CD8-positive, alpha-beta memory T cell (primary cell): ENCODE measurements around the gene MACROH2A2. TPM values are rescaled to one million over a fixed set of nuclear protein-coding genes. Genes with fewer than 3 reads are reported as not detected.
A peak's percentile ranks its signal among the peaks of the same experiment; 100 is the strongest.
"Not testable (repeated sequence)": the region's sequence is repeated elsewhere in the genome, so short reads cannot be mapped to it uniquely, and the experiment has no call there.

Experiments used
- CTCF ChIA-PET: fragments of 350-600 bp; sonication (Branson Sonifier 250); formaldehyde crosslinking; loops from one replicate; lab custom pipeline; 2021; ENCODE audit warnings: antibody characterized with exemption; lab: Charles Lee
- POLR2A ChIA-PET: fragments of 350-600 bp; sonication (Branson Sonifier 250); formaldehyde crosslinking; loops from one replicate; lab custom pipeline; 2021; ENCODE audit warnings: antibody characterized with exemption; lab: Charles Lee
- DNase-seq, 5 donors: peaks; one replicate each; pipeline versions ENCODE4 v3.0.0 to v3.0.0-alpha.2; 2020 to 2022; ENCODE audit warnings: mixed read lengths in 1 of 5
- H3K27ac ChIP-seq: one replicate; pipeline ENCODE4 v1.7.0; 2013; ENCODE audit warnings: low read depth, mild to moderate bottlenecking, low read length, moderate library complexity
- H3K27me3 ChIP-seq: 2 replicates; pipeline ENCODE4 v1.7.0; 2013; ENCODE audit warnings: low read length, mild to moderate bottlenecking; ENCODE audit not compliant: insufficient read depth, poor library complexity, severe bottlenecking
- H3K36me3 ChIP-seq: 2 replicates; pipeline ENCODE4 v1.7.0; 2013; ENCODE audit warnings: mild to moderate bottlenecking, low read length, moderate library complexity; ENCODE audit not compliant: insufficient read depth
- H3K4me1 ChIP-seq: 2 replicates; pipeline ENCODE4 v1.7.0; 2013; ENCODE audit warnings: mild to moderate bottlenecking, low read length, moderate library complexity; ENCODE audit not compliant: insufficient read depth
- H3K4me3 ChIP-seq: 2 replicates; pipeline ENCODE4 v1.7.0; 2013; ENCODE audit warnings: mild to moderate bottlenecking, low read length
- H3K9me3 ChIP-seq: 2 replicates; pipeline ENCODE4 v1.7.0; 2013; ENCODE audit warnings: mild to moderate bottlenecking, low read length
- H3K27ac Mint-ChIP-seq, 8 donors: one replicate each; pipeline ENCODE4 v1.8.0; 2020 to 2021; ENCODE audit warnings: mixed read lengths in 8 of 8, mild to moderate bottlenecking in 6 of 8, inconsistent platforms in 3 of 8, moderate library complexity in 3 of 8
- H3K27me3 Mint-ChIP-seq, 2 donors: one replicate each; pipeline ENCODE4 v1.8.0; 2020 to 2021; ENCODE audit warnings: mixed read lengths in 2 of 2, mild to moderate bottlenecking in 1 of 2, moderate library complexity in 1 of 2
- H3K36me3 Mint-ChIP-seq, 3 donors: one replicate each; pipeline ENCODE4 v1.8.0; 2020 to 2021; ENCODE audit warnings: mixed read lengths in 3 of 3, inconsistent platforms in 1 of 3, mild to moderate bottlenecking in 1 of 3
- H3K4me1 Mint-ChIP-seq, 3 donors: one replicate each; pipeline ENCODE4 v1.8.0; 2020 to 2021; ENCODE audit warnings: mixed read lengths in 3 of 3, inconsistent platforms in 1 of 3, mild to moderate bottlenecking in 1 of 3
- H3K4me3 Mint-ChIP-seq, 7 donors: one replicate each; pipeline ENCODE4 v1.8.0; 2020 to 2021; ENCODE audit warnings: mixed read lengths in 7 of 7, mild to moderate bottlenecking in 6 of 7, moderate library complexity in 4 of 7, inconsistent platforms in 2 of 7
- H3K9me3 Mint-ChIP-seq, 5 donors: one replicate each; pipeline ENCODE4 v1.8.0; 2020 to 2022; ENCODE audit warnings: mixed read lengths in 5 of 5, mild to moderate bottlenecking in 3 of 5, moderate library complexity in 2 of 5, inconsistent platforms in 1 of 5
- polyA plus RNA-seq: library from polyadenylated mRNA; unstranded; fragments of 300-500 nt; fragmentation: Illumina TruSeq; gene quantifications from one replicate; pipeline ENCODE4 v1.2.3, GENCODE V29; 2021
- total RNA-seq, 2 experiments: library from RNA; stranded (reverse); gene quantifications; one replicate each; pipeline ENCODE4 v1.2.3, GENCODE V29; 2021

Gene MACROH2A2
- total and polyA plus RNA-seq, 3 experiments from 2014 or later, result 2.9 to 4.3 (median 3.4) TPM

- Histone ChIP-seq H3K27ac (no peak overlapping the region), H3K9me3 (no peaks in the 10 kb centered on the region), H3K4me3 (no peak overlapping the region), H3K4me1 (no peaks in the 10 kb centered on the region), H3K36me3 (no peaks in the 10 kb centered on the region), H3K27me3 (no peaks in the 10 kb centered on the region)
- no peak overlapping the region for H3K27ac Mint-ChIP-seq
- ChIA-PET CTCF (no interaction called here), POLR2A (interaction anchor here (0.6 kb wide), 1 partner anchor 1378 kb away, joined by 3 read pairs; no protein-coding TSS in a partner anchor)
- DNase-seq, result no peak
- H3K4me1 Mint-ChIP-seq, result no peaks in the 10 kb centered on the region
- H3K4me3 Mint-ChIP-seq, result no peak overlapping the region
- H3K9me3 Mint-ChIP-seq, result peaks cover 18 to 34% (median 24%) of the 10 kb centered on the region in 5 donors
- H3K36me3 Mint-ChIP-seq, result peaks cover 0 to 23% (median 0%) of the 10 kb centered on the region in 3 donors
- H3K27me3 Mint-ChIP-seq, result peaks cover 14 to 21% of the 10 kb centered on the region in 2 donors
Observed at GRCh38 chr10:70041016-70041415, 11.6 kb upstream of the MACROH2A2 start.

GRCh38 chr10:70041739-70042138 is 10.9 kb upstream of the MACROH2A2 start:
- Mint-ChIP-seq H3K36me3 (peaks cover 0 to 23% (median 0%) of the 10 kb centered on the region in 3 donors), H3K27me3 (peaks cover 14 to 21% of the 10 kb centered on the region in 2 donors), H3K9me3 (peaks cover 18 to 34% (median 24%) of the 10 kb centered on the region in 5 donors)
- H3K4me3 Mint-ChIP-seq, CTCF ChIA-PET, H3K36me3 ChIP-seq, H3K27me3 ChIP-seq, H3K27ac ChIP-seq, H3K4me3 ChIP-seq, H3K4me1 ChIP-seq, H3K27ac Mint-ChIP-seq, H3K9me3 ChIP-seq, H3K4me1 Mint-ChIP-seq, DNase-seq, POLR2A ChIA-PET: not testable (repeated sequence)

- H3K36me3 ChIP-seq, H3K4me1 ChIP-seq, DNase-seq, H3K27ac ChIP-seq, POLR2A ChIA-PET, H3K9me3 ChIP-seq, H3K4me3 Mint-ChIP-seq, H3K9me3 Mint-ChIP-seq, H3K27ac Mint-ChIP-seq, CTCF ChIA-PET, H3K4me1 Mint-ChIP-seq, H3K4me3 ChIP-seq: not testable (repeated sequence)
- H3K27me3 ChIP-seq, result peaks cover 13% of the 10 kb centered on the region
- peaks cover 0 to 12% (median 0%) of the 10 kb centered on the region in 3 donors for H3K36me3 Mint-ChIP-seq
- H3K27me3 Mint-ChIP-seq, result peaks cover 22 to 35% of the 10 kb centered on the region in 2 donors
Observed at GRCh38 chr10:70047066-70047465, 5.6 kb upstream of the MACROH2A2 start.

GRCh38 chr10:70048030-70048723 is 4.5 kb upstream of the MACROH2A2 start:
- no peak for DNase-seq
- H3K27ac Mint-ChIP-seq, result peak overlapping the region in 1 of 8 donors; percentile 41

GRCh38 chr10:70051848-70052247 is 798 bp upstream of the MACROH2A2 start:
- H3K9me3 ChIP-seq, result no peaks in the 10 kb centered on the region
- peaks cover 20% of the 10 kb centered on the region for H3K27me3 ChIP-seq
- POLR2A ChIA-PET, result no interaction called here
- no peak overlapping the region for H3K4me3 ChIP-seq
- Mint-ChIP-seq H3K27ac (no peak overlapping the region), H3K4me3 (peak overlapping the region in 6 of 7 donors; percentile 29 to 78 (median 74)), H3K36me3 (no peaks in the 10 kb centered on the region), H3K9me3 (no peaks in the 10 kb centered on the region), H3K27me3 (peaks cover 32 to 60% of the 10 kb centered on the region in 2 donors), H3K4me1 (peaks cover 8 to 15% (median 13%) of the 10 kb centered on the region in 3 donors)
- CTCF ChIA-PET, result no interaction called here
- DNase-seq, result no peak
- H3K36me3 ChIP-seq, result no peaks in the 10 kb centered on the region
- H3K27ac ChIP-seq, result no peak overlapping the region
- H3K4me1 ChIP-seq, result no peaks in the 10 kb centered on the region

More at GRCh38 chr10:70048030-70048723, 4.5 kb upstream of the MACROH2A2 start:
- no peaks in the 10 kb centered on the region for H3K36me3 ChIP-seq
- H3K4me3 ChIP-seq, result no peak overlapping the region
- Mint-ChIP-seq H3K4me3 (no peak overlapping the region), H3K27me3 (peaks cover 26 to 39% of the 10 kb centered on the region in 2 donors), H3K9me3 (peaks cover 0 to 4% (median 2%) of the 10 kb centered on the region in 5 donors), H3K36me3 (peaks cover 0 to 4% (median 0%) of the 10 kb centered on the region in 3 donors), H3K4me1 (peaks cover 7 to 13% (median 9%) of the 10 kb centered on the region in 3 donors)
- no peaks in the 10 kb centered on the region for H3K9me3 ChIP-seq
- peaks cover 13% of the 10 kb centered on the region for H3K27me3 ChIP-seq
- ChIA-PET POLR2A (no interaction called here), CTCF (no interaction called here)
- no peaks in the 10 kb centered on the region for H3K4me1 ChIP-seq
- H3K27ac ChIP-seq, result no peak overlapping the region

- Mint-ChIP-seq H3K4me1 (peaks cover 8 to 15% (median 13%) of the 10 kb centered on the region in 3 donors), H3K36me3 (no peaks in the 10 kb centered on the region), H3K9me3 (no peaks in the 10 kb centered on the region), H3K4me3 (peak overlapping the region in 5 of 7 donors; percentile 63 to 83 (median 68)), H3K27ac (no peak overlapping the region), H3K27me3 (peaks cover 33 to 65% of the 10 kb centered on the region in 2 donors)
- no peaks in the 10 kb centered on the region for H3K36me3 ChIP-seq
- H3K27me3 ChIP-seq, result peaks cover 24% of the 10 kb centered on the region
- H3K4me3 ChIP-seq, result no peak overlapping the region
- H3K9me3 ChIP-seq, result no peaks in the 10 kb centered on the region
- no peak for DNase-seq
- no peaks in the 10 kb centered on the region for H3K4me1 ChIP-seq
- no peak overlapping the region for H3K27ac ChIP-seq
- ChIA-PET CTCF (no interaction called here), POLR2A (no interaction called here)
Observed at GRCh38 chr10:70053218-70053840, 683 bp downstream of the MACROH2A2 start.

GRCh38 chr10:70053841-70054288 is 1.2 kb downstream of the MACROH2A2 start:
- H3K9me3 ChIP-seq, result no peaks in the 10 kb centered on the region
- no peaks in the 10 kb centered on the region for H3K4me1 ChIP-seq
- ChIA-PET POLR2A (no interaction called here), CTCF (no interaction called here)
- H3K36me3 ChIP-seq, result no peaks in the 10 kb centered on the region
- H3K4me1 Mint-ChIP-seq, result peaks cover 8 to 15% (median 13%) of the 10 kb centered on the region in 3 donors
- no peak overlapping the region for H3K4me3 ChIP-seq
- H3K27ac ChIP-seq, result no peak overlapping the region
- no peaks in the 10 kb centered on the region for H3K9me3 Mint-ChIP-seq
- H3K4me3 Mint-ChIP-seq, result peak overlapping the region in 6 of 7 donors; percentile 21 to 56 (median 38)
- peaks cover 33 to 67% of the 10 kb centered on the region in 2 donors for H3K27me3 Mint-ChIP-seq
- no peak overlapping the region for H3K27ac Mint-ChIP-seq
- H3K36me3 Mint-ChIP-seq, result no peaks in the 10 kb centered on the region
- peaks cover 24% of the 10 kb centered on the region for H3K27me3 ChIP-seq
- no peak for DNase-seq

GRCh38 chr10:70054902-70055301 is 2.3 kb downstream of the MACROH2A2 start:
- no peak overlapping the region for H3K27ac ChIP-seq
- H3K9me3 ChIP-seq, result no peaks in the 10 kb centered on the region
- Mint-ChIP-seq H3K4me1 (peaks cover 8 to 15% (median 13%) of the 10 kb centered on the region in 3 donors), H3K9me3 (no peaks in the 10 kb centered on the region), H3K36me3 (no peaks in the 10 kb centered on the region), H3K27me3 (peaks cover 33 to 59% of the 10 kb centered on the region in 2 donors), H3K4me3 (peak overlapping the region in 6 of 7 donors; percentile 15 to 58 (median 39)), H3K27ac (no peak overlapping the region)
- CTCF ChIA-PET, result interaction anchor here (0.9 kb wide), 1 partner anchor 9 kb away, joined by 3 read pairs; no protein-coding TSS in a partner anchor
- no peaks in the 10 kb centered on the region for H3K36me3 ChIP-seq
- POLR2A ChIA-PET, result no interaction called here
- H3K4me1 ChIP-seq, result no peaks in the 10 kb centered on the region
- no peak for DNase-seq
- H3K27me3 ChIP-seq, result peaks cover 19% of the 10 kb centered on the region
- no peak overlapping the region for H3K4me3 ChIP-seq
